ENCODE results near the gene MCOLN2. TPM values are rescaled to one million over a fixed set of nuclear protein-coding genes. Genes with fewer than 3 reads are reported as not detected.

The MCOLN2 gene
- total and polyA plus RNA-seq, 2 of the 13 experiments (the other 11 are each of a cell fraction or from before 2014, with no cell fraction given) = not detected

- CTCF ChIA-PET (ENCODE audit: low intra/inter-chr PET ratio, low total read pairs) = no interaction called here
- ATAC-seq = no peak
These were observed 89.7 kb downstream of the MCOLN2 start for GRCh38 chr1:84907095-84907827.

More at GRCh38 chr1:84907095-84907827, 89.7 kb downstream of the MCOLN2 start:
- H3K4me3 ChIP-seq (replicated peaks in 1 of 3; ENCODE audit: insufficient read depth in 1 of 3, low read depth in 2 of 3, low read length in 3 of 3) = no peak overlapping the region
- intact Hi-C loops (cut with micrococcal nuclease; ENCODE audit: unreplicated experiment) = no loop called here
- no peak overlapping the region for H2AFZ ChIP-seq (ENCODE audit: low read length)
- H3K4me1 ChIP-seq (ENCODE audit: insufficient read depth, low read length) = no peaks in the 10 kb centered on the region
- POLR2A ChIA-PET = no interaction called here
- H3K79me2 ChIP-seq (ENCODE audit: insufficient read depth, low read length) = no peaks in the 10 kb centered on the region
- DNase-seq (ENCODE audit: low spot score) (no peak), FAIRE-seq (no peak)
- 9% methylated on average over 6 of the region's 6 CpGs for WGBS (ENCODE audit: low lambda C conversion rate)
- no peaks in the 10 kb centered on the region for H4K20me1 ChIP-seq (ENCODE audit: insufficient read depth, low read length)
- TF ChIP-seq, protein P1, sequence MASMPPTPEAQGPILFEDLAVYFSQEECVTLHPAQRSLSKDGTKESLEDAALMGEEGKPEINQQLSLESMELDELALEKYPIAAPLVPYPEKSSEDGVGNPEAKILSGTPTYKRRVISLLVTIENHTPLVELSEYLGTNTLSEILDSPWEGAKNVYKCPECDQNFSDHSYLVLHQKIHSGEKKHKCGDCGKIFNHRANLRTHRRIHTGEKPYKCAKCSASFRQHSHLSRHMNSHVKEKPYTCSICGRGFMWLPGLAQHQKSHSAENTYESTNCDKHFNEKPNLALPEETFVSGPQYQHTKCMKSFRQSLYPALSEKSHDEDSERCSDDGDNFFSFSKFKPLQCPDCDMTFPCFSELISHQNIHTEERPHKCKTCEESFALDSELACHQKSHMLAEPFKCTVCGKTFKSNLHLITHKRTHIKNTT (CRISPR knock-in tag; IDR thresholded peaks at IDR 0.05) = no peak
- TF ChIP-seq CERS6 (CRISPR knock-in tag; IDR thresholded peaks at IDR 0.05) = no peak
- TF ChIP-seq NFIB (CRISPR knock-in tag; IDR thresholded peaks at IDR 0.05; ENCODE audit: borderline replicate concordance) = no peak
- TF ChIP-seq THYN1 (CRISPR knock-in tag; IDR thresholded peaks at IDR 0.05; ENCODE audit: borderline replicate concordance, low read depth) = no peak
- no peak for TF ChIP-seq ZFP36 (IDR thresholded peaks at IDR 0.05; ENCODE audit: borderline replicate concordance, low read depth, low read length, partially characterized antibody)
- H3K36me3 ChIP-seq (replicated peaks in 1 of 2; ENCODE audit: control insufficient read depth in 1 of 2, insufficient read depth in 2 of 2, low read length in 2 of 2) = no peaks in the 10 kb centered on the region
- in situ Hi-C loops (cut with HindIII; ENCODE audit: extremely low pct_ligation_motif_present, low pct_unique_long_range_greater_than_20kb) = no loop called here
- no peak overlapping the region for H3K4me2 ChIP-seq (ENCODE audit: low read depth, low read length)
- no TSS peak for BruUV-seq (replicated peaks)
- no peak overlapping the region for H3K9ac ChIP-seq (ENCODE audit: insufficient read depth, low read depth, low read length)
- H3K27ac ChIP-seq (ENCODE audit: extremely low read length, insufficient read depth, low read length) = no peak overlapping the region
- H3K9me3 ChIP-seq (ENCODE audit: low read length) = no peaks in the 10 kb centered on the region
- H3K27me3 ChIP-seq (ENCODE audit: control insufficient read depth in 1 of 2, insufficient read depth in 2 of 2, low read length in 2 of 2) = peaks cover 0 to 10% of the 10 kb centered on the region in 2 experiments; a peak in 2 of 5 replicates

Measured in HepG2 (cell line).